IMR-90 (cell line): ENCODE results near the gene AQP7. TPM values are rescaled to one million over a fixed set of nuclear protein-coding genes. Genes with fewer than 3 reads are reported as not detected.
"Not testable (repeated sequence)": the region's sequence is repeated elsewhere in the genome, so short reads cannot be mapped to it uniquely, and the experiment has no call there.

Source experiments
- ATAC-seq: fragments of 200-7000 bp; cut with Tn5 transposase; 2 replicates; pipeline ENCODE4 v1.9.1; 2020; ENCODE audit warnings: low read depth, mild to moderate bottlenecking, moderate library complexity
- BruUV-seq: library from RNA; stranded (reverse); fragments of 400-500 nt; replicated peaks from 2 replicates; lab custom pipeline; 2021; lab: Mats Ljungman, UMichigan
- CTCF ChIA-PET: fragments of 300-600 bp; formaldehyde crosslinking; extraction: SDS; loops from one replicate; lab custom pipeline; 2021; ENCODE audit warnings: antibody characterized with exemption; lab: Yijun Ruan, JAX
- POLR2A ChIA-PET: fragments of 300-600 bp; sonication (Branson Sonifier 250); formaldehyde crosslinking; loops from one replicate; lab custom pipeline; 2022; ENCODE audit warnings: antibody characterized with exemption; ENCODE audit not compliant: unreplicated experiment; lab: Charles Lee
- DNase-seq: peaks from one replicate; pipeline ENCODE4 v3.0.0; 2013
- H2AFZ ChIP-seq: replicated peaks from 2 replicates; pipeline ENCODE3; 2013; ENCODE audit warnings: low read length, mild to moderate bottlenecking; ENCODE audit not compliant: poor library complexity
- H2AK5ac ChIP-seq: 2 replicates; pipeline ENCODE4 v1.6.1; 2013; ENCODE audit warnings: low read depth, low read length, inconsistent platforms
- H2AK9ac ChIP-seq: replicated peaks from 2 replicates; pipeline ENCODE3; 2013; ENCODE audit warnings: mild to moderate bottlenecking, low read depth, low read length, moderate library complexity; ENCODE audit not compliant: poor library complexity
- H2BK120ac ChIP-seq: 2 replicates; pipeline ENCODE4 v1.6.1; 2013; ENCODE audit warnings: low read depth, low read length, inconsistent platforms
- H2BK15ac ChIP-seq: 3 replicates; pipeline ENCODE4 v1.6.1; 2013; ENCODE audit warnings: low read depth, low read length, inconsistent platforms
- H2BK20ac ChIP-seq: 2 replicates; pipeline ENCODE4 v1.6.1; 2013; ENCODE audit warnings: low read depth, mild to moderate bottlenecking, inconsistent platforms, low read length, moderate library complexity
- H2BK5ac ChIP-seq: 2 replicates; pipeline ENCODE4 v1.6.1; 2013; ENCODE audit warnings: mild to moderate bottlenecking, low read depth, low read length, inconsistent platforms; ENCODE audit not compliant: poor library complexity, severe bottlenecking
- H3K14ac ChIP-seq: replicated peaks from 2 replicates; pipeline ENCODE4 v1.6.1; 2013; ENCODE audit warnings: low read depth, low read length, inconsistent platforms
- H3K18ac ChIP-seq: 2 replicates; pipeline ENCODE4 v1.6.1; 2013; ENCODE audit warnings: low read depth, low read length, control low read depth
- H3K23ac ChIP-seq: 2 replicates; pipeline ENCODE4 v1.6.1; 2013; ENCODE audit warnings: low read depth, low read length, inconsistent platforms
- H3K27ac ChIP-seq: 2 replicates; pipeline ENCODE4 v1.5.1; 2013; ENCODE audit warnings: mild to moderate bottlenecking, control low read depth, low read length; ENCODE audit not compliant: insufficient read depth
- H3K27me3 ChIP-seq: 2 replicates; pipeline ENCODE4 v1.6.1; 2013; ENCODE audit warnings: low read length; ENCODE audit not compliant: control insufficient read depth, insufficient read depth
- H3K36me3 ChIP-seq: 2 replicates; pipeline ENCODE4 v1.6.1; 2013; ENCODE audit warnings: low read length, mixed read lengths; ENCODE audit not compliant: control insufficient read depth, insufficient read depth
- H3K4ac ChIP-seq: 2 replicates; pipeline ENCODE4 v1.6.1; 2013; ENCODE audit warnings: low read depth, low read length, inconsistent platforms
- H3K4me1 ChIP-seq: 2 replicates; pipeline ENCODE4 v1.6.1; 2013; ENCODE audit warnings: low read length, mixed read lengths; ENCODE audit not compliant: control insufficient read depth, insufficient read depth
- H3K4me2 ChIP-seq: 2 replicates; pipeline ENCODE4 v1.6.1; 2013; ENCODE audit warnings: low read depth, mild to moderate bottlenecking, control low read depth, low read length, moderate library complexity
- H3K4me3 ChIP-seq: 2 replicates; pipeline ENCODE4 v1.5.1; 2013; ENCODE audit warnings: low read depth, mild to moderate bottlenecking, control low read depth, low read length, moderate library complexity; ENCODE audit not compliant: insufficient read depth
- H3K56ac ChIP-seq: 2 replicates; pipeline ENCODE4 v1.6.1; 2013; ENCODE audit warnings: low read length, inconsistent platforms; ENCODE audit not compliant: insufficient read depth; ENCODE audit errors: extremely low read depth
- H3K79me1 ChIP-seq, 2 experiments: 2 replicates each; pipeline ENCODE4 v1.6.1; 2013; ENCODE audit warnings: low read length in 2 of 2, inconsistent platforms in 1 of 2, low read depth in 1 of 2
- H3K9ac ChIP-seq: 2 replicates; pipeline ENCODE4 v1.6.1; 2013; ENCODE audit warnings: low read depth, low read length, control low read depth
- H3K9me1 ChIP-seq: 2 replicates; pipeline ENCODE4 v1.6.1; 2013; ENCODE audit warnings: low read length, inconsistent platforms; ENCODE audit not compliant: insufficient read depth
- H3K9me3 ChIP-seq: 2 replicates; pipeline ENCODE4 v1.6.1; 2013; ENCODE audit warnings: low read length; ENCODE audit not compliant: control insufficient read depth, insufficient read depth
- H4K20me1 ChIP-seq: 2 replicates; pipeline ENCODE4 v1.6.1; 2013; ENCODE audit warnings: low read length, inconsistent platforms; ENCODE audit not compliant: insufficient read depth
- H4K5ac ChIP-seq: 2 replicates; pipeline ENCODE4 v1.6.1; 2013; ENCODE audit warnings: mild to moderate bottlenecking, low read depth, low read length, control low read depth
- H4K8ac ChIP-seq, 2 experiments: 2 replicates each; pipeline ENCODE4 v1.6.1; 2013; ENCODE audit warnings: low read depth in 2 of 2, low read length in 2 of 2, control low read depth in 1 of 2, inconsistent platforms in 1 of 2
- H4K91ac ChIP-seq: 2 replicates; pipeline ENCODE4 v1.6.1; 2013; ENCODE audit warnings: low read depth, low read length, inconsistent platforms; ENCODE audit not compliant: insufficient read depth
- WGBS, 2 experiments: methylation state at CpG; one replicate each; pipeline versions ENCODE4 v1.1.5 to v1.1.7; 2013; ENCODE audit warnings: missing lambda C conversion rate in 2 of 2; ENCODE audit not compliant: insufficient read length in 1 of 2; ENCODE audit errors: extremely low coverage in 2 of 2; 5-methylcytosine and 5-hydroxymethylcytosine counted together
- dilution Hi-C: fragments of 300-500 bp; cut with HindIII; formaldehyde crosslinking; loops from one replicate; pipeline ENCODE4 v1.14.3; 2018; ENCODE audit warnings: low sequenced_read_pairs; ENCODE audit not compliant: unreplicated experiment
- in situ Hi-C: fragments of 300-500 bp; cut with MboI; formaldehyde crosslinking; loops from 3 replicates; pipeline ENCODE4 v1.14.3; 2019; ENCODE audit warnings: low sequenced_read_pairs, inconsistent platforms, mixed read lengths
- intact Hi-C: fragments of 100-400 bp; cut with micrococcal nuclease; formaldehyde crosslinking; loops from 2 replicates; pipeline ENCODE4 v1.10.0; 2022
- polyA plus RNA-seq, 3 experiments: library from polyadenylated mRNA; depleted of rRNA; stranded (reverse); fragments of >200 nt; gene quantifications; 2 replicates each; pipeline ENCODE4 v1.2.3, GENCODE V29; 2012; ENCODE audit warnings: low replicate concordance in 1 of 3
- total RNA-seq: library from RNA; depleted of rRNA; stranded (reverse); fragments of >200 nt; gene quantifications from 2 replicates; pipeline ENCODE4 v1.2.3, GENCODE V29; 2012

The AQP7 gene
- total and polyA plus RNA-seq, 2 of the 4 experiments (the other 2 are of a cell fraction) = 0.07 TPM; not detected in 1

- in situ Hi-C loops, H3K27ac ChIP-seq, H3K4ac ChIP-seq, H4K5ac ChIP-seq, dilution Hi-C loops, H3K4me2 ChIP-seq, H2AK9ac ChIP-seq, H3K79me1 ChIP-seq, H3K9me3 ChIP-seq, H4K20me1 ChIP-seq, CTCF ChIA-PET, H3K36me3 ChIP-seq, H3K23ac ChIP-seq, H3K4me3 ChIP-seq, POLR2A ChIA-PET, H2BK120ac ChIP-seq, H3K9ac ChIP-seq, H2BK5ac ChIP-seq, H4K8ac ChIP-seq, H3K56ac ChIP-seq, intact Hi-C loops, H2BK15ac ChIP-seq, H4K91ac ChIP-seq, ATAC-seq, H3K27me3 ChIP-seq, DNase-seq, H3K14ac ChIP-seq, H3K9me1 ChIP-seq, H3K18ac ChIP-seq, H3K4me1 ChIP-seq, H2AFZ ChIP-seq, H2AK5ac ChIP-seq, BruUV-seq, H2BK20ac ChIP-seq: not testable (repeated sequence)
- 97% methylated on average over 6 of the region's 11 CpGs; no CpG with 5 or more reads in 1 of the 2 experiments for WGBS, 2 experiments
Observed at GRCh38 chr9:33385536-33385935, 16.8 kb downstream of the AQP7 start.

GRCh38 chr9:33383396-33383795 lies 19.0 kb downstream of the AQP7 start:
- H2BK5ac ChIP-seq, POLR2A ChIA-PET, H3K27me3 ChIP-seq, H3K4me1 ChIP-seq, H2AK5ac ChIP-seq, H3K4me2 ChIP-seq, H2BK15ac ChIP-seq, H4K5ac ChIP-seq, H2AFZ ChIP-seq, H3K23ac ChIP-seq, H3K27ac ChIP-seq, H3K18ac ChIP-seq, ATAC-seq, intact Hi-C loops, H2BK20ac ChIP-seq, BruUV-seq, H4K8ac ChIP-seq, H3K9me3 ChIP-seq, dilution Hi-C loops, H3K9ac ChIP-seq, CTCF ChIA-PET, H3K14ac ChIP-seq, H3K4ac ChIP-seq, H4K91ac ChIP-seq, DNase-seq, in situ Hi-C loops, H4K20me1 ChIP-seq, H3K36me3 ChIP-seq, H3K9me1 ChIP-seq, H3K56ac ChIP-seq, H3K4me3 ChIP-seq, H2BK120ac ChIP-seq, H2AK9ac ChIP-seq, H3K79me1 ChIP-seq: not testable (repeated sequence)
- 83% methylated on average over 10 of the region's 11 CpGs; no CpG with 5 or more reads in 1 of the 2 experiments for WGBS, 2 experiments
